Neural cell (in vitro differentiated cells): Measurements from ENCODE around the gene MPPED1. TPM values are rescaled to one million over a fixed set of nuclear protein-coding genes. Genes with fewer than 3 reads are reported as not detected.

ENCODE experiments used
- H2AFZ ChIP-seq: fragments of 200-600, 300-800 bp; sonication (generic), shearing (Covaris generic); 2 replicates; pipeline ENCODE4 v1.6.0; 2014; ENCODE audit warnings: low read depth, mild to moderate bottlenecking, antibody characterized with exemption, low read length, moderate library complexity
- H3F3A ChIP-seq: fragments of 200-600 bp; shearing (Covaris generic); 2 replicates; pipeline ENCODE4 v1.6.1; 2016; ENCODE audit warnings: mild to moderate bottlenecking, moderate library complexity, mixed read lengths, antibody characterized with exemption, low read length; ENCODE audit not compliant: insufficient read depth, poor library complexity, severe bottlenecking
- H3K27ac ChIP-seq: fragments of 200-600, 300-800 bp; sonication (generic), shearing (Covaris generic); 2 replicates; pipeline ENCODE4 v1.5.1; 2014; ENCODE audit warnings: mild to moderate bottlenecking, low read length, moderate library complexity
- H3K27me3 ChIP-seq: fragments of 300-800, 200-600 bp; sonication (generic), shearing (Covaris generic); 2 replicates; pipeline ENCODE4 v1.6.0; 2014; ENCODE audit warnings: mild to moderate bottlenecking, low read depth, low read length, moderate library complexity; ENCODE audit not compliant: insufficient read depth
- H3K36me3 ChIP-seq: fragments of 300-800, 200-600 bp; sonication (generic), shearing (Covaris generic); 2 replicates; pipeline ENCODE4 v1.5.1; 2014; ENCODE audit warnings: mild to moderate bottlenecking, antibody characterized with exemption, low read length, moderate library complexity; ENCODE audit not compliant: insufficient read depth
- H3K4me2 ChIP-seq: fragments of 300-800, 200-600 bp; sonication (generic), shearing (Covaris generic); 2 replicates; pipeline ENCODE4 v1.6.0; 2014; ENCODE audit warnings: mild to moderate bottlenecking, low read length
- H3K4me3 ChIP-seq: fragments of 300-800, 200-600 bp; sonication (generic), shearing (Covaris generic); 2 replicates; pipeline ENCODE4 v1.5.1; 2014; ENCODE audit warnings: mild to moderate bottlenecking, low read length, moderate library complexity
- H3K79me2 ChIP-seq: fragments of 200-600 bp; shearing (Covaris generic); replicated peaks from 2 replicates; pipeline ENCODE4 v1.6.0; 2014; ENCODE audit warnings: mild to moderate bottlenecking, low read length, moderate library complexity; ENCODE audit not compliant: insufficient read depth
- H3K9ac ChIP-seq: fragments of 300-800, 200-600 bp; sonication (generic), shearing (Covaris generic); 2 replicates; pipeline ENCODE4 v1.6.1; 2016; ENCODE audit warnings: mild to moderate bottlenecking, low read length, mixed read lengths
- H3K9me2 ChIP-seq: fragments of 200-600 bp; shearing (Covaris generic); 2 replicates; pipeline ENCODE4 v1.6.1; 2016; ENCODE audit warnings: mild to moderate bottlenecking, low read length, mixed read lengths; ENCODE audit not compliant: insufficient read depth
- H3K9me3 ChIP-seq: fragments of 200-600, 300-800 bp; sonication (generic), shearing (Covaris generic); 2 replicates; pipeline ENCODE4 v1.6.1; 2016; ENCODE audit warnings: mild to moderate bottlenecking, mixed run types, low read length, moderate library complexity, mixed read lengths
- H4K20me1 ChIP-seq: fragments of 200-600 bp; shearing (Covaris generic); 2 replicates; pipeline ENCODE4 v1.6.1; 2016; ENCODE audit warnings: mild to moderate bottlenecking, mixed run types; ENCODE audit not compliant: insufficient read depth
- CTCF ChIP-seq: fragments of 450-650 bp; IDR thresholded peaks from 2 replicates; pipeline ENCODE4 v1.5.1; 2014; ENCODE audit warnings: antibody characterized with exemption, mild to moderate bottlenecking, moderate library complexity; ENCODE audit not compliant: poor library complexity, severe bottlenecking
- EP300 ChIP-seq: fragments of 450-650 bp; conservative IDR thresholded peaks from 2 replicates; pipeline ENCODE4 v1.6.1; 2014; ENCODE audit warnings: antibody characterized with exemption, mild to moderate bottlenecking, moderate library complexity; ENCODE audit not compliant: poor library complexity, severe bottlenecking
- EZH2 ChIP-seq: fragments of 200-600, 300-800 bp; shearing (Covaris generic), sonication (generic); IDR thresholded peaks from 2 replicates; pipeline ENCODE4 v1.6.1; 2014; ENCODE audit warnings: antibody characterized with exemption, low read length, borderline replicate concordance, mild to moderate bottlenecking; ENCODE audit not compliant: insufficient read depth, poor library complexity, severe bottlenecking
- MXI1 ChIP-seq: fragments of 450-650 bp; conservative IDR thresholded peaks from 2 replicates; pipeline ENCODE4 v1.6.1; 2014; ENCODE audit warnings: antibody characterized with exemption, mild to moderate bottlenecking; ENCODE audit not compliant: poor library complexity, severe bottlenecking
- POLR2AphosphoS5 ChIP-seq: IDR thresholded peaks from 2 replicates; pipeline ENCODE4 v1.6.1; 2012
- RAD21 ChIP-seq: fragments of 450-650 bp; conservative IDR thresholded peaks from 2 replicates; pipeline ENCODE4 v1.6.1; 2014; ENCODE audit warnings: antibody characterized with exemption, mild to moderate bottlenecking, moderate library complexity
- SMC3 ChIP-seq: fragments of 450-650 bp; conservative IDR thresholded peaks from 2 replicates; pipeline ENCODE4 v1.6.1; 2014; ENCODE audit warnings: antibody characterized with exemption, mild to moderate bottlenecking, moderate library complexity; ENCODE audit not compliant: poor library complexity
- TAF1 ChIP-seq: IDR thresholded peaks from 2 replicates; pipeline ENCODE4 v1.6.1; 2012; ENCODE audit warnings: low read depth
- polyA plus RNA-seq: library from polyadenylated mRNA; depleted of rRNA; stranded (reverse); fragments of >200 nt; gene quantifications from 2 replicates; pipeline ENCODE4 v1.2.3, GENCODE V29; 2014
- TF ChIP-seq, protein P1 (sequence below): IDR thresholded peaks from 2 replicates; pipeline ENCODE4 v1.6.1; 2012; ENCODE audit warnings: borderline replicate concordance

The MPPED1 gene
- polyA plus RNA-seq, 1 donor from 2014 or later: 33.4 TPM

DNA sequence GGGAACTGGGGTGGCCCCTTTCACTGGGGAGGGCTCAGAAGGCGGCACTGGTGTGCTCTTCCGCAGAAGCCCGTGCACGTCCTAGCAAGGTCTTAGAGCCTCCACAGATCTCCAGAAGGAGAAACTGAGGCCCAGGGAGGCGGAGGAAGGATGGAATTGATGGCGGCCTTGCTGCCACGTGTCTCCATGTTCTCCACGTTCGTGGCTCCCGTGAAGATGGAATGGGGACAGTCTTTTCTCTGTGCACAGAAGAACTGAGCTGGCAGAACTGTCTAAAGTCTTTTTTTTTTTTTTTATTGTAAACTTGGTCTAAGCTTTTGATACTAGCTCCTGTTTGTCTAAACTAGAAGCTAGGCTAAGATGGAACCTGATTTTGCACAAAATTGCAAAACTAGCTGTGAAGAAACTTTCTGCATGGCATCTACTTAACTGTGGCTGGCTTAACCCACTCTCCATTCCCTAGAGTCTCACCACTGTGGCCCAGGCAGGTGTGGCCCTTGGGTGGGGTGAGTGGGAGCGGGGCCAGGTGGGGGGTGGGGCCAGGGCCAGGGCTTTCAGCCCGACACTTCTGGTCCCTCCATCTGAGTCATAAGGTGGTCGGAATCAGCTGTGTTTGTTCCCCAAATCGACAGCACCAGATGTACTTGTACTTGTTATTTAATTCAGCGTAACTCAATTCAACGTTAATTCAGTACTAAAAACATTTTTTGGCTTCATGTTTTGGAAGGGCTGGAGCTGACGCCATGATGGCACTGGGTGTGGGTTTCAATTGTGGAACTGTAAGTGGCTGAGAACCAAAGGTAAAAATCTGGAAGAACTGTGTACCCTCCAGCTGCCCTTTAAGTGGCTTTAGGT is 120.7 kb downstream of the MPPED1 start:
- no peak overlapping the region for H3K27ac ChIP-seq
- H4K20me1 ChIP-seq: no peaks in the 10 kb centered on the region
- no peak overlapping the region for H2AFZ ChIP-seq
- H3K27me3 ChIP-seq: no peaks in the 10 kb centered on the region
- no peak overlapping the region for H3K4me2 ChIP-seq
- H3K9ac ChIP-seq: no peak overlapping the region
- no peaks in the 10 kb centered on the region for H3K9me2 ChIP-seq
- TF ChIP-seq MXI1 (no peak), EZH2 (no peak), EP300 (no peak), POLR2AphosphoS5 (no peak), TAF1 (no peak), SMC3 (no peak), RAD21 (no peak), CTCF (no peak)
- TF ChIP-seq, protein P1, sequence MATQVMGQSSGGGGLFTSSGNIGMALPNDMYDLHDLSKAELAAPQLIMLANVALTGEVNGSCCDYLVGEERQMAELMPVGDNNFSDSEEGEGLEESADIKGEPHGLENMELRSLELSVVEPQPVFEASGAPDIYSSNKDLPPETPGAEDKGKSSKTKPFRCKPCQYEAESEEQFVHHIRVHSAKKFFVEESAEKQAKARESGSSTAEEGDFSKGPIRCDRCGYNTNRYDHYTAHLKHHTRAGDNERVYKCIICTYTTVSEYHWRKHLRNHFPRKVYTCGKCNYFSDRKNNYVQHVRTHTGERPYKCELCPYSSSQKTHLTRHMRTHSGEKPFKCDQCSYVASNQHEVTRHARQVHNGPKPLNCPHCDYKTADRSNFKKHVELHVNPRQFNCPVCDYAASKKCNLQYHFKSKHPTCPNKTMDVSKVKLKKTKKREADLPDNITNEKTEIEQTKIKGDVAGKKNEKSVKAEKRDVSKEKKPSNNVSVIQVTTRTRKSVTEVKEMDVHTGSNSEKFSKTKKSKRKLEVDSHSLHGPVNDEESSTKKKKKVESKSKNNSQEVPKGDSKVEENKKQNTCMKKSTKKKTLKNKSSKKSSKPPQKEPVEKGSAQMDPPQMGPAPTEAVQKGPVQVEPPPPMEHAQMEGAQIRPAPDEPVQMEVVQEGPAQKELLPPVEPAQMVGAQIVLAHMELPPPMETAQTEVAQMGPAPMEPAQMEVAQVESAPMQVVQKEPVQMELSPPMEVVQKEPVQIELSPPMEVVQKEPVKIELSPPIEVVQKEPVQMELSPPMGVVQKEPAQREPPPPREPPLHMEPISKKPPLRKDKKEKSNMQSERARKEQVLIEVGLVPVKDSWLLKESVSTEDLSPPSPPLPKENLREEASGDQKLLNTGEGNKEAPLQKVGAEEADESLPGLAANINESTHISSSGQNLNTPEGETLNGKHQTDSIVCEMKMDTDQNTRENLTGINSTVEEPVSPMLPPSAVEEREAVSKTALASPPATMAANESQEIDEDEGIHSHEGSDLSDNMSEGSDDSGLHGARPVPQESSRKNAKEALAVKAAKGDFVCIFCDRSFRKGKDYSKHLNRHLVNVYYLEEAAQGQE: no peak
- no peaks in the 10 kb centered on the region for H3F3A ChIP-seq
- no peaks in the 10 kb centered on the region for H3K79me2 ChIP-seq
- peaks cover 4% of the 10 kb centered on the region for H3K9me3 ChIP-seq
- H3K4me3 ChIP-seq: no peak overlapping the region
- H3K36me3 ChIP-seq: no peaks in the 10 kb centered on the region

GRCh38 chr22:43533156-43533530 is 121.3 kb downstream of the MPPED1 start:
- Histone ChIP-seq H3K79me2 (no peaks in the 10 kb centered on the region), H4K20me1 (no peaks in the 10 kb centered on the region), H2AFZ (no peak overlapping the region), H3K4me2 (no peak overlapping the region), H3K27ac (no peak overlapping the region), H3K9me3 (peaks cover 4% of the 10 kb centered on the region), H3F3A (no peaks in the 10 kb centered on the region), H3K9me2 (no peaks in the 10 kb centered on the region), H3K9ac (no peak overlapping the region), H3K4me3 (no peak overlapping the region), H3K36me3 (no peaks in the 10 kb centered on the region), H3K27me3 (no peaks in the 10 kb centered on the region)
- no peak for TF ChIP-seq MXI1
- TF ChIP-seq POLR2AphosphoS5: no peak
- TF ChIP-seq TAF1: no peak
- TF ChIP-seq EP300: no peak
- TF ChIP-seq, protein P1: no peak
- TF ChIP-seq RAD21: no peak
- TF ChIP-seq SMC3: no peak
- no peak for TF ChIP-seq EZH2
- no peak for TF ChIP-seq CTCF
